GM18907 (cell line): ENCODE measurements around the gene RAB40B.

Experiments
- ATAC-seq: cut with Tn5 transposase; IDR thresholded peaks from one replicate; pipeline ENCODE4 v1.9.1; 2021; ENCODE audit warnings: mild to moderate bottlenecking, moderate library complexity; ENCODE audit not compliant: unreplicated experiment

Gene RAB40B

DNA sequence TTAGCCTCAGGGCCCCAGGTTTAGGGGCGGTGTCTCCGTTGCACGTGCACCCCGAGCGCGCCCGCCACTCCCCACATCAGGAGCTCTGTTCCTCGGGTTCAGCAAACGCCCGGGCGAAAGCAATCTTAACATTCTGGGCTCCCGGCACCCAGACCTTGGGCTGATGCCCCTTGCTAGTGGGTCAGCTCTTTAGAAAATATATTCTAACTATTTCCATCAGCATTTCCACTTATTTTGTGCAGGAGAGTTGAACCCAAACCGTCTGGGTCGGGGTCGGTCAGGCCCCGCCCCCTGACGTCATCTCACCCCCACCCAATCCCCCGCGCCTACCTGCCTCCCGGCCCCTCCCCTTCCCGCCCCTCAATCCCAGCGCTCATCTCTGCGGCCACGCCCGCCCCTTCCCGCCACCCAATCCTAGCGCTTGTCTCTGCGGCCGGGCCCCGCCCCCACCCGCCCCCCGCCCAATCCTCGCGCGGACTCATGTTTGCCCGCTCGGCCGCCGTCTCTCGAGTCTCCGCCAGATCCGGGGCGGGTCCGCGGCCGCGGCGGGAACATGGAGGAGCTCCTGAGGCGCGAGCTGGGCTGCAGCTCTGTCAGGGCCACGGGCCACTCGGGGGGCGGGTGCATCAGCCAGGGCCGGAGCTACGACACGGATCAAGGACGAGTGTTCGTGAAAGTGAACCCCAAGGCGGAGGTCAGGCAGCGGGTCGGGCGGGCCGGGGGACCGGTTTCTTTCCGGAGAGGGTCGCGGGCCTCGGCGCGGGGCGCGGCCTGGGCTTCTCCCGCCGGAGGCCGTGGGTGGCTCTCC lies 17.9 kb upstream of the RAB40B start, which contains the start of gene FN3KRP:
FN3KRP (plus strand) TSS at position 504 of the 808 bp plus-strand sequence; CDS start at position 554, 50 bp downstream.
- ATAC-seq, result peak; percentile 69

DNA sequence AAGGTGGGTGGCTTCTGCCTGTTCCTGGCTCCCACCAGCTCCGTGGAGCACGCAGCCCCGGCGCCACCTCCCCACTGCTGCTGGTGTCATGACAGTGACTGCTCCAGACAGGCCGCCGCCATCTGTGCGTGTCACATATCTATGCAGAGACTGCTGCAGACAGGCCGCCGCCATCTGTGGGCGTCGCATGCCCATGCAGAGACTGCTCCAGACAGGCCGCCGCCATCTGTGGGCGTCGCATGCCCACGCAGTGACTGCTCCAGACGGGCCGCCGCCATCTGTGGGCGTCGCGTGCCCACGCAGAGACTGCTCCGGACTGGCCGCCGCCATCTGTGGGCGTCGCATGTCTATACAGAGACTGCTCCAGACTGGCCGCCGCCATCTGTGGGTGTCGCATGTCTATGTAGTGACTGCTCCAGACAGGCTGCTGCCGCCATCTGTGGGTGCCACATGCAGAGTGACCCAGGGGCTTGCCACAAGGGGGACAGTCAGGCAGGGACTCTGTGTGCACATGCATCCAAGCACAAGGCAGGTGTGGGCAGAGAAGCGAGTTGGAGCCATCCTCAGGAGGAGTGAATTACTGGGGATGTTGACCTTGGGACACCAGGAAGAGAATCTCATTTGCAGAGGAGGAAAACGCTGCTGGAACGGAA lies 14.7 kb upstream of the RAB40B start:
- no peak for ATAC-seq

DNA sequence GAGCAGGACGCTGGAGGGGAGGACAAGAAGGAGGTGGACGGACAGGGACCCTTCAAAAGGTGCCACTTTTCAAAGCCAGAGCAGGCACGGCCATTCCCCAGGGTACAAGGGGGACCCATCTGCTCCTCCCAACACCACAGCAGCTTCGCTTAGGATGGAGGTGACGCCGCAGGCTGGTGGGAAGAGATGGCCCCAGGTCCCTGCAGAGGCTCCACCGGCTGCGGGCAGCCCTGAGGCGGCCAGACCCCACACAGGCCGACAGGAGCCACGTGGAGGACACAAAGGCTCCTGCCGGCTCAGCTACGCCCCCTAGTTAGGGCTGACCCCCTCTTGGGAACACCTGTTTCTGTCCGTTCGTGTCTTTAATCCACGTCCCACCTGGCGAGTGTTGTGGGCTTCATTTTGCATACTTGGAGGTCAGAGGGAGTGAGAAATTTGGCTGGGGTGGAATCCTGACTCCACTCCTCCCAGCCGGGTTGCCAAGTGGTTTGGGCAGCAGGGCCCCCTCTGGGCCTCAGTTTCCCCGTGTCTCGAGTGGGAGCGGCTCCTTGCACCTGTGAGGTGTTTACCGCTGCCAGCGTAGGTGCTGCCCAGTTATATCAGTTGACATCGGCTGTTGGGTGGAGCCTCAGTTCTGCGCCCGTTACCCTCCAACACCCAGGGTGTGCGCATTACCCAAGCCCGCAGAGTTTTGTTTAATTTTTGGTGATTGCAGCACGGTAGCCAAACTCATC lies 12.2 kb upstream of the RAB40B start:
- ATAC-seq, result no peak

DNA sequence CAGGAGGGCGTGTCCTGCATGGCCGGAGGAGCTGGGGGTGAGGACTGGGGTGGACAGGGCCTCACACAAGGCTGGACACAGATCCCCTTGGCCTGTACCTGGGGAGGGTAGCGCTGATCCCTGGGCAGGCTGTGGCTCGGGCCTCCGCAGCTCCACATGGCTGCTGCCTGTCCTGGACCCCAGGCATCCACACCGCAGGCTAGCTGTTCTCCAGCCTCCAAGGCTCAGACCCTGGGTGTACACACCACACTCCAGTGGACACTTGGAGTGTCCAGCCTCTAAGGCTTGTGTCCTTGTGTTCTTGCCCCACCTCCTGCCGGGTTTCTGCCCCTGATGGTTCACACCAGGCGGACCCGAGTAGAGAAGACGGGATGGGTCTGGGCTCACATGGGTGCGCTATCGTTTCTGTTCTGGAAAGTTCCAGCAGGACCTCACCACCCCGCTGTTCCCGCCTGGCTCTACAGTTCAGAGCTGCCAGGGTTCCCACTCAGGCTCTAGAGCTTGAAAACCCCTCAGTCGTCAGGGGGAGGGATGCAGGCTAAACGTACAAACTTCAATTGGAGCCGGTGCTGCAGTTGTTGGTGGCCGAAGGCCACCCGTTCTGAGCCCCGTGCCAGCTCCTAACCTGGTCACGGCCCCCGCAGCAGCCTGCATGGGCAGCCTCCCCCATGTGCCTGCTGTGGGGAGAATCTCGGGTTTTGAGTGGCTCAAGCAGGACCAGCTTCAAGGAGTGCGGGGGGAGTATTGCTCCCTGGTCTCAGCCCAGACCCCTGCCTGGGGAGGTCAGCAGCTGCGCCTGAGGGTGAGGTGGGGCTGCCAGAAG lies 11.4 kb upstream of the RAB40B start:
- no peak for ATAC-seq

DNA sequence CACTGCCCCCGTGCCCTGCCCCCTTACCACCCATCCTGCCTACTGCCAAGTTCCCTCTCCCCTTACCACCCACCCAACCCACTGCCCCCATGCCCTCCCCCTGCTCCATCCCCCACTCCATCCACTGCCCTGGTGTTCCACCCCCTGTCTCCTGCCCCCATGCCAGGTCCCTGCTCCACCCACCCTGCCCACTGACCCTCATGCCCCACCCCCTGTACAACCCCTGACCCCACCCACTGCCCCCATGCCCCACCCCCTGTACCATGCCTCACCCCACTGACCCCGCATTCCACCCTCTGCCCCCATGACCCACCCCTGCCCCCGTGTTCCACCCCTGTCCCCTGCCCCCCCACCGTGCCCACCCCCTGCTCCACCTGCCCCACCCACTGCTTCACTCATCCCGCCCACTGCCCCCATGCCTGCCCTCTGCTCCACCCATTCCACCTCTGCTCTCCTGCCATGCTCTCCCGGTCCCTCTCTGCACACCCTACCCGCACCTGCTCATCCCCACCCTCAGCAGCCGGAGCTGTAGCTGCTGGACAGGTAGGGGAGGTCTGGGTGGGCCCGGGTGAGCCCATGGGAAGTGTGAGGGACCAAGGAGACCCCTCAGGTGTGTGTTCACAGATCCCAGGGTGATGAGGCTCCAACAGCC lies 10.7 kb upstream of the RAB40B start:
- no peak for ATAC-seq

DNA sequence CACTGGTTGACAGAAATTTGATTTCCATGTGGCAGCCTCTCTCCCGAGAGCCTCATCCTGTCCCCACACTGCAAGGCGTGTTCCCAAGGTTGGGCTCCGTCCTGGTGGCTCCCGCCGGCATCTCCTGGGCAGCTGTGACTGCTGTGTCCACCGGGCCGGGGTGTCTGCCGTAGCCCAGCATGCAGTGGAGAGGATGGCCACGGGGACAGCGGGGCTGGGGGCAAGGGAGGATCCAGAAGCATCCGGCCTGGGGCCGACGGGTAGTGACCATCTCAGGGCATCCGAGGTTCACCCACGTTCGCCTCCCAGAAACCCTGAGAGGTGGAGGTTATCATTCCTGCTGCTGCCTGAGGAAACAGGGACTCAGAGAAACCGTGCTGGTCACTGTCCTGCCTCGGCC lies 7.3 kb upstream of the RAB40B start:
- no peak for ATAC-seq

DNA sequence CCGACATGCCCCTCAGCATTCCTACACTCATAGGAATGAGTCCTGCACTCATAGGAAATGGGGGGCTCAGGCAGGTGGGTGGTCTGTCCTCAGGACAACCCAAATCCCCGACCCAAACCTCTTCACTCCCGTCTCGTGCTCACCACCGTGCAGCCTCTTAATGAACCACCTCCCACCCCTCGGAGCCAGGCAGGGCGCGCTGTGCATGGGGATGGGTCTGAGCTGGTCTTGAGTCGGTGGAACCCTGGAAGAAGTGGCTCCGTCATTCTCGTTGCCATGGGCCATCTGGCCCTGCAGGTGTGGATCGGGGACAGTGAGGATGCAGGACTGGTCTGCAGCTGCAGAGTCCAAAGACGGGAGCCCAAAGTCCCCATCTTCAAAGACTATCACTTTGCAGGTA lies 6.4 kb upstream of the RAB40B start:
- ATAC-seq, result no peak

DNA sequence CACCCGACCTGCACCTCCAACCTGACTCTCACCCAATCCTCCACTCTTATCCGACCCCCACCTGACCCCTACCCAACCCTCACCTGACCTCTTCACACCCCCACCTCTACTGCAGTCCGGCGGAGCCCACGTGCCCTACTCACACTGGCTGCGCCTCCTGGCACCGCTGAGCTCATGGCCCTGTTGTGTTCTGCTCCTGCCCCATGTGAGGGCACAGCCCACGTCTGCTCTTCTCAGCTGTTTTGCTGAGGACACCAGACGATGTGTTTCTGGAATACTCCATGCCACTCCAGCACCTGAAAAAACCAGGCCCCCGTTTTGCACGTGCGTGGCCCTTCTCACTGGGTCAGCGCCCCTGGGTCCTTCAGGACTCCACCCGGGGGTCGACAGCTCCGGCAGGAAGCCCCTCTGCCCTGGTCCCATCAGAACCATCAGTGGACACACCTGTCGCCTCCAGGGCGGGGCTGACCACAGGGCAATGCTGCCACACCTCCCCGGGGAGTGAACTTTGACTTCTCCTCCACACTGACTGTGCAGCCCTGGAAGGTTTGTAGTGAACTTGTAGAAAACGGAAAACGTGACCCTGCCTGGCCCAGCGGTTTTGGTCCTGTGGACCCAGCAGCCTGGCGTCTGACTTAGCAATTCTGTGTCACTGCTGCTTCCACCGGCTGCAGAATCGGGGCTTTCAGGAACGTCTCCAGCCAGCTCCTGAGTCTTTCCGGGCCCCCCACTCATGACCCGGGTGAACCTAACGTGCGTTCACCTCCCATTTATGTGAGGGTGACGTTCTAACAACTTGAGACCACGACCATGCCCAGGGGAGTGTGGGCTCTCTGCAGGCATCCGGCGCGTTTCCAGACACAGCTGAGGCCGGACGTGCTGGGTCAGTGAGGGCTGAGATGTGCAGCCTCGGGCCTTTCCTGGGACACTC lies 5.7 kb upstream of the RAB40B start:
- no peak for ATAC-seq

DNA sequence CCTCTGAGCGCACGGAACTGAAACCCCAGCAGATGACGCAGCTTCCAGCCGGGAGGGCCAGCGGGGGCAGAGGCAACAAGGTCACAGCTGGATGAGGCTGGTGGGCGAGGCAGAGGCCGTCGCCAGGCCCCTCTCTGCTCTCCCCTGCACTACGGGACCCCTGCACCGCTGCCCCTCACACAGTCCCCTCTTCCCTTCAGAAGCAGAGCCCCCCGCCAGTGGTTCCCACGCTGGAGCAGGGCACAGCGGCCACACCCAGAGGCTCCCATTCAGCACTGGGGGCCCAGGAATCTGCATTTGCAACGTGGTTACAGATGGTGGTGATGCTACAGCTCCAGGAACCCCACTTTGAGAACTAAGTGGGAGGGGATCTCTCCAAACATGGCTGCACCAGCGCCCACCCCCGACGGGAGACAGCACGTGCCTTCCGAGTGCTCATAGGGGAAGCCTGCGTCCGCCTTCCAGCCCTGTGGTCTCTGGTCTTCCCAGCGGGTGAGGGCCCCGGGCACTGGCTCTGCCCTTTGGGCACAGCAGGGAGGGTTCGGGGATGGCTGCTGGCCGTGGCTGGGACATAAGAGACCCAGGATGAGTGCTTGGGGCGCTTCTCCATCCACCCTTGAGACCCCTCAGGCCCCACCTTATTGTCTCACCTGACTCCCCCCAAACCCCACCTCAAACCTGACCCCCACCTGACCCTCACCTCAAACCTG lies 4.7 kb upstream of the RAB40B start:
- ATAC-seq, result no peak

GRCh38 chr17:82702231-82702927 lies 3.9 kb upstream of the RAB40B start:
- no peak for ATAC-seq

- ATAC-seq, result no peak
Measured at GRCh38 chr17:82699551-82699950, 1.1 kb upstream of the RAB40B start.

- peak; percentile 23 for ATAC-seq
Measured at GRCh38 chr17:82698974-82699442, 510 bp upstream of the RAB40B start.

DNA sequence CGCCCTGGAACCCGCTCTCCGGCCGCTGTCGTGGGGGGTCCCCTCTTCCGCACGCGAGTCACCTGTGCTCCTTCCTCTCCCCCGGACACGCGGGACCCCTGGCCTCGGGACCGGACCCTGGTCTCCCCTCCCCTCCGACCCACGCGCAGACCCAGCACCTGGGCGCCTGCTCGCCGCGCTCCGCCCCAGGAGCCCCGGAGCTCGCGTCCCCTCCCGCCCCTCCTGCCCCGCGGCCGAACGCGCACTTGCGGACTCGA lies 762 bp downstream of the RAB40B start:
- ATAC-seq, result peak; percentile 8

DNA sequence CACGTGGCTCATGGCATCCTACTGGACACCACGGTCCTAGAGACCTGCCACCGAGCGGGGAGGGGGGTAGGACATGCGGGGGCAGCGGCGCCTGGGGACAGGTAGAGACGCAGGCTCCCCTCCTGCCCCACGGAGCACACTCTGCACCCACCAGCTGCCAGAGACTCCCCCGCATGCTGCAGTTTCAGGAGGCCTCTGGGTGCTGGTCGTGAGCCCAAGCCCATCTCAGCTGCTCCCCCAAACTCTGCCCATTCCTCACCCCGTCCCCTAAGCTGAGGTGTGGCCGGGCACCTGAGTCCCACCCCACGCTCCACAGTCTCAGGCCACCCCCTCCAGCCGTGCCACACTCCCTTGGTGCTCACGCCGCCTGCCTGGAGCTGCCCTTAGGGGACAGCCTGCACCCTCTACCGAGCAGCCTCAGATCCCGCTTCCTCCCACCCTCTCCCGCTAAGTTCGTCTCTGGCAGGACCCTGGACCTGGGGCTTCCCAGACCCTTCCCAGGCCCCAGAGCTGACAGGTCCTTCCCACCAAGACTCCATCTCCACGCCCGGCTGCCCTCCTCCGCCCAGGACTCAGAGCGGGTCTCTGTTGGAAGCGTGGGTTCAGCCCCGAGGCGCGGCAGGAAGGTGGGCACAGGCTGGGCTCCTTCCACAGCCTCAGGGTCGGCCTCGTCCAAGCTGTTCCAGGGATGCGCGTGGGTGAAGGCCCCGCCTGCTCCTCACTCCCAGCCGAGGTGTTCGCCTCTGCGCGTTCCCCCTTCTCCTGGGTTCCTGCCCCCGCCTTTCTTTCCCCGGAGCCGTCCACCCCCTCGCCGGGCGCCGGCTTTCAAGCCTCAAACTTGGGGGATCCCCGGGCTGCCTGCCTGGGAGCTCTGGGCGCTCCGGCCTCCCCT lies 1.3 kb downstream of the RAB40B start:
- ATAC-seq, result no peak

DNA sequence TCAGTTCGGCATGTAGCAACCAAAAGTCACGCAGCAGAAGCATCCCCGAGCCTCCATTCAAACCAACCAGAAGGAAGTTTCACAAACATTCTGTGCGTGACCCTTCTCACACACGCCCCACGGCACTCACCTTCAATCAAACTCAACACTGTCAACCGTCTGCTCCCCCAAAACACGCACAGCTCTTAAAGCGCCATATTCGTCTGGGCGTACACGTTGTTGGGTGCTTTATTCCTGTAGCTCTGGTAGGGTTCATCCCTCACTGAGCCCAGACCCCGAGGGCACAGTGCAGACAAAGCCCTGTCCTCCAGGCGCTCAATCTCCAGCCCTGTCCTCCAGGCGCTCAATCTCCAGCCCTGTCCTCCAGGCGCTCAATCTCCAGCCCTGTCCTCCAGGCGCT lies 2.2 kb downstream of the RAB40B start:
- ATAC-seq, result no peak

- no peak for ATAC-seq
Measured at GRCh38 chr17:82694647-82695046, 3.9 kb downstream of the RAB40B start.

DNA sequence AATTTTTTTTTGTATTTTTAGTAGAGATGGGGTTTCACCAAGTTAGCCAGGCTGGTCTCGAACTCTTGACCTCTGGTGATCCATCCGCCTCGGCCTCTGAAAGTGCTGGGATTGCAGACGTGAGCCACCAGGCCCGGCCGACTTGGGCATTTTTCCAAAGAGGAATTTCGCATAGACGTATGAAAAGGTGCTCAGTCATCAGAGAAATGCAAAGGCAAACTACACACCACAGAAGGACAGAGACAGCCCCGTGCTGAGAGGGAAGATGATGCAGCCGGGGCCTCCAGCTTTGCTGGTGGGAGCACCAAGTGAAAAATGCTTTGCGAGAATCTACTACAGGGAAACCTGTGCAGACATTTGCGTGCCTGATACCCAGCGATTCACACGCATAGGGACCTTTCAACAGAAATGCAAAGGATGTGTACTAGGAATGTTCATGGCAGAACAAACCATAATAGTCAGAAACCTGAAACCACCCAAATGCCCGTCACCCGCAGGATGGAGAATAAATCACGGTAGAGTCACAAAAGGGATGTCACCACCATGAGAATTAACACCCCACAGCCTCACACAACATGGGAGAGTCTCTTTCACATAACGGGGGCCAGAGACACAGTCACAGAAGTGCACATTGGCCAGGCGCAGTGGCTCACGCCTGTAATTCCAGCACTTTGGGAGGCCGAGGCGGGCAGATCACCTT lies 5.2 kb downstream of the RAB40B start:
- ATAC-seq, result no peak
